Astrocyte (in vitro differentiated cells and primary cell): ENCODE data around the gene PARG. TPM values are rescaled to one million over a fixed set of nuclear protein-coding genes. Genes with fewer than 3 reads are reported as not detected.

ENCODE experiments used
- DNase-seq: peaks from one replicate; pipeline ENCODE4 v3.0.0-alpha.2; 2010; ENCODE audit warnings: low read depth
- FAIRE-seq: peaks from 2 replicates; lab custom pipeline; 2011; peaks lifted over from hg19 to GRCh38; lab: Jason Lieb, UNC
- H2AFZ ChIP-seq: 2 replicates; pipeline ENCODE4 v1.6.0; 2012; ENCODE audit warnings: low read depth, low read length, inconsistent platforms
- H3K27ac ChIP-seq: 2 replicates; pipeline ENCODE4 v1.5.1; 2011; ENCODE audit warnings: low read depth, low read length, inconsistent platforms
- H3K27me3 ChIP-seq: 2 replicates; pipeline ENCODE4 v1.6.0; 2011; ENCODE audit warnings: low read length, inconsistent platforms; ENCODE audit not compliant: insufficient read depth
- H3K36me3 ChIP-seq: 2 replicates; pipeline ENCODE4 v1.5.1; 2011; ENCODE audit warnings: low read length, inconsistent platforms; ENCODE audit not compliant: insufficient read depth
- H3K4me1 ChIP-seq: 2 replicates; pipeline ENCODE4 v1.5.1; 2011; ENCODE audit warnings: low read length, inconsistent platforms; ENCODE audit not compliant: insufficient read depth
- H3K4me2 ChIP-seq: 2 replicates; pipeline ENCODE4 v1.6.0; 2012; ENCODE audit warnings: low read length, inconsistent platforms
- H3K4me3 ChIP-seq: 2 replicates; pipeline ENCODE4 v1.5.1; 2011; ENCODE audit warnings: low read depth, mild to moderate bottlenecking, low read length, inconsistent platforms; ENCODE audit not compliant: insufficient read depth
- H3K79me2 ChIP-seq: 2 replicates; pipeline ENCODE4 v1.6.0; 2012; ENCODE audit warnings: mild to moderate bottlenecking, low read length, inconsistent platforms; ENCODE audit not compliant: insufficient read depth
- H3K9ac ChIP-seq: 2 replicates; pipeline ENCODE4 v1.6.0; 2012; ENCODE audit warnings: mild to moderate bottlenecking, low read length, inconsistent platforms
- H3K9me3 ChIP-seq: 2 replicates; pipeline ENCODE4 v1.5.1; 2012; ENCODE audit warnings: low read depth, mild to moderate bottlenecking, low read length, inconsistent platforms; ENCODE audit not compliant: insufficient read depth
- H4K20me1 ChIP-seq: 2 replicates; pipeline ENCODE4 v1.6.0; 2012; ENCODE audit warnings: low read length, inconsistent platforms; ENCODE audit not compliant: insufficient read depth
- H3K27ac Mint-ChIP-seq: one replicate; pipeline ENCODE4 v1.8.0; 2021; ENCODE audit warnings: mild to moderate bottlenecking, mixed read lengths; ENCODE audit not compliant: unreplicated experiment
- H3K27me3 Mint-ChIP-seq: one replicate; pipeline ENCODE4 v1.8.0; 2021; ENCODE audit warnings: low read depth, mixed read lengths; ENCODE audit not compliant: unreplicated experiment
- H3K36me3 Mint-ChIP-seq: one replicate; pipeline ENCODE4 v1.8.0; 2021; ENCODE audit warnings: low read depth, mixed read lengths; ENCODE audit not compliant: unreplicated experiment
- H3K4me1 Mint-ChIP-seq: one replicate; pipeline ENCODE4 v1.8.0; 2021; ENCODE audit warnings: low read depth, mixed read lengths; ENCODE audit not compliant: unreplicated experiment
- H3K4me3 Mint-ChIP-seq: one replicate; pipeline ENCODE4 v1.8.0; 2021; ENCODE audit warnings: mild to moderate bottlenecking, moderate library complexity, mixed read lengths; ENCODE audit not compliant: unreplicated experiment
- H3K9me3 Mint-ChIP-seq: one replicate; pipeline ENCODE4 v1.8.0; 2021; ENCODE audit warnings: mild to moderate bottlenecking, mixed read lengths; ENCODE audit not compliant: unreplicated experiment
- CTCF ChIP-seq: IDR thresholded peaks from 2 replicates; pipeline ENCODE4 v1.5.1; 2011; ENCODE audit warnings: low read depth, mild to moderate bottlenecking, inconsistent platforms, low read length, moderate library complexity; ENCODE audit not compliant: insufficient read depth
- EZH2 ChIP-seq: IDR thresholded peaks from 2 replicates; pipeline ENCODE4 v1.6.1; 2012; ENCODE audit warnings: mild to moderate bottlenecking, low read length, inconsistent platforms; ENCODE audit not compliant: insufficient read depth
- total RNA-seq: library from RNA; stranded (reverse); gene quantifications from 2 replicates; pipeline ENCODE4 v1.2.1, GENCODE V29; 2021

PARG gene
- total RNA-seq, 1 donor from 2014 or later, result 37.7 TPM

- Histone ChIP-seq H3K9me3 (no peaks in the 10 kb centered on the region), H3K4me2 (no peak overlapping the region), H4K20me1 (no peaks in the 10 kb centered on the region), H3K27me3 (no peaks in the 10 kb centered on the region), H3K27ac (no peak overlapping the region), H3K9ac (no peak overlapping the region), H2AFZ (no peak overlapping the region), H3K36me3 (no peaks in the 10 kb centered on the region), H3K4me1 (peaks cover 12% of the 10 kb centered on the region), H3K4me3 (no peak overlapping the region), H3K79me2 (no peaks in the 10 kb centered on the region)
- H3K4me1 Mint-ChIP-seq, result peaks cover 60% of the 10 kb centered on the region
- H3K9me3 Mint-ChIP-seq, result no peaks in the 10 kb centered on the region
- TF ChIP-seq CTCF, result no peak
- no peak for TF ChIP-seq EZH2
- H3K27ac Mint-ChIP-seq, result no peak overlapping the region
- no peaks in the 10 kb centered on the region for H3K27me3 Mint-ChIP-seq
- DNase-seq, result no peak
- FAIRE-seq, result no peak
- peaks cover 8% of the 10 kb centered on the region for H3K36me3 Mint-ChIP-seq
- H3K4me3 Mint-ChIP-seq, result no peak overlapping the region
These were observed 108.7 kb downstream of the PARG start for GRCh38 chr10:49833168-49833567.

- H3K4me3 ChIP-seq, result no peak overlapping the region
- H3K4me3 Mint-ChIP-seq, result peak overlapping the region; percentile 57
- TF ChIP-seq EZH2, result no peak
- TF ChIP-seq CTCF, result no peak
These were observed 110.3 kb downstream of the PARG start for GRCh38 chr10:49831352-49832035.

GRCh38 chr10:49830846-49831245, 111.0 kb downstream of the PARG start:
- FAIRE-seq (no peak), DNase-seq (no peak)
- Histone ChIP-seq H2AFZ (no peak overlapping the region), H4K20me1 (no peaks in the 10 kb centered on the region), H3K4me1 (peaks cover 12% of the 10 kb centered on the region), H3K9ac (no peak overlapping the region), H3K4me3 (no peak overlapping the region), H3K27ac (peak overlapping the region; percentile 11), H3K36me3 (peaks cover 7% of the 10 kb centered on the region), H3K27me3 (no peaks in the 10 kb centered on the region), H3K9me3 (no peaks in the 10 kb centered on the region), H3K79me2 (no peaks in the 10 kb centered on the region), H3K4me2 (no peak overlapping the region)
- Mint-ChIP-seq H3K27me3 (no peaks in the 10 kb centered on the region), H3K4me1 (peaks cover 44% of the 10 kb centered on the region), H3K36me3 (peaks cover 18% of the 10 kb centered on the region), H3K4me3 (no peak overlapping the region), H3K9me3 (no peaks in the 10 kb centered on the region), H3K27ac (peak overlapping the region; percentile 42)
- TF ChIP-seq CTCF (no peak), EZH2 (no peak)

More at GRCh38 chr10:49831352-49832035, 110.3 kb downstream of the PARG start:
- no peaks in the 10 kb centered on the region for H4K20me1 ChIP-seq
- Mint-ChIP-seq H3K4me1 (peaks cover 45% of the 10 kb centered on the region), H3K27ac (peak overlapping the region; percentile 85), H3K9me3 (no peaks in the 10 kb centered on the region), H3K27me3 (no peaks in the 10 kb centered on the region), H3K36me3 (peaks cover 13% of the 10 kb centered on the region)
- H3K9me3 ChIP-seq, result no peaks in the 10 kb centered on the region
- peak overlapping the region; percentile 11 for H3K27ac ChIP-seq
- H3K36me3 ChIP-seq, result peaks cover 6% of the 10 kb centered on the region
- H3K4me1 ChIP-seq, result peaks cover 12% of the 10 kb centered on the region
- H3K4me2 ChIP-seq, result peak overlapping the region; percentile 64
- H3K9ac ChIP-seq, result no peak overlapping the region
- FAIRE-seq, result no peak
- no peaks in the 10 kb centered on the region for H3K27me3 ChIP-seq
- peak overlapping the region; percentile 30 for H2AFZ ChIP-seq
- H3K79me2 ChIP-seq, result no peaks in the 10 kb centered on the region
- peak; percentile 70 for DNase-seq
